HCT116 (cell line): Measurements from ENCODE around the gene TOR1AIP2. TPM values are rescaled to one million over a fixed set of nuclear protein-coding genes. Genes with fewer than 3 reads are reported as not detected.

Source experiments
- ATAC-seq: fragments of 200-7000 bp; cut with Tn5 transposase; 2 replicates; pipeline ENCODE4 v1.9.1; 2020; ENCODE audit warnings: mild to moderate bottlenecking, moderate library complexity
- BruUV-seq: library from RNA; stranded (reverse); fragments of 400-500 nt; replicated peaks from 2 replicates; lab custom pipeline; 2021; lab: Mats Ljungman, UMichigan
- CTCF ChIA-PET: fragments of 300-600 bp; sonication (Branson Sonifier 250); formaldehyde crosslinking; loops from one replicate; lab custom pipeline; 2021; ENCODE audit warnings: antibody characterized with exemption; lab: Charles Lee
- POLR2A ChIA-PET: fragments of 300-600, 350-600 bp; sonication (Branson Sonifier 250); formaldehyde crosslinking; loops from one replicate; lab custom pipeline; 2021; ENCODE audit warnings: antibody characterized with exemption; lab: Charles Lee
- RAD21 ChIA-PET, 2 experiments: fragments of 300-600 bp; sonication (Branson Sonifier 250); formaldehyde crosslinking; loops; one replicate each; lab custom pipeline; 2023; ENCODE audit warnings: low total read pairs in 2 of 2; ENCODE audit not compliant: uncharacterized antibody in 2 of 2, unreplicated experiment in 2 of 2, low non-redundant PET in 1 of 2; lab: Charles Lee
- DNase-seq: peaks from one replicate; pipeline ENCODE4 v3.0.0-alpha.2; 2010; ENCODE audit warnings: low read depth, low spot score
- H2AFZ ChIP-seq: fragments of 200-600 bp; shearing (Covaris generic), sonication (generic); 2 replicates; pipeline ENCODE4 v1.6.1; 2017; ENCODE audit warnings: low read depth, mixed run types, mixed read lengths, antibody characterized with exemption, low read length; ENCODE audit not compliant: poor library complexity, severe bottlenecking
- H3K27ac ChIP-seq: 2 replicates; pipeline ENCODE4 v1.5.1; 2012; ENCODE audit warnings: low read depth, low read length
- H3K27me3 ChIP-seq: fragments of 200-600 bp; sonication (generic); 2 replicates; pipeline ENCODE4 v1.6.1; 2016; ENCODE audit warnings: mixed run types, low read length, mixed read lengths; ENCODE audit not compliant: insufficient read depth
- H3K36me3 ChIP-seq, 2 experiments: fragments of 200-500 bp in 1 of 2; fragments of 200-600 bp in 1 of 2; sonication (Bioruptor generic) in 1 of 2; sonication (generic) in 1 of 2; 2 replicates each; pipeline versions ENCODE4 v1.5.1 to v1.6.1; 2014 to 2016; ENCODE audit warnings: low read length in 2 of 2, inconsistent platforms in 1 of 2, mixed read lengths in 1 of 2, mixed run types in 1 of 2; ENCODE audit not compliant: insufficient read depth in 2 of 2, control insufficient read depth in 1 of 2
- H3K4me1 ChIP-seq, 2 experiments: fragments of 200-600 bp in 1 of 2; sonication (generic) in 1 of 2; 2 replicates each; pipeline versions ENCODE4 v1.5.1 to v1.6.1; 2012 to 2017; ENCODE audit warnings: low read length in 2 of 2, inconsistent platforms in 1 of 2, mild to moderate bottlenecking in 1 of 2, mixed read lengths in 1 of 2, mixed run types in 1 of 2, moderate library complexity in 1 of 2; ENCODE audit not compliant: insufficient read depth in 2 of 2, control insufficient read depth in 1 of 2
- H3K4me2 ChIP-seq: fragments of 200-600 bp; sonication (generic); 2 replicates; pipeline ENCODE4 v1.6.1; 2017; ENCODE audit warnings: mixed run types, low read length, mixed read lengths
- H3K4me3 ChIP-seq, 2 experiments: fragments of 200-600 bp in 1 of 2; sonication (generic) in 1 of 2; replicated peaks in 1 of 2; 2 replicates each; pipeline ENCODE4 v1.5.1; 2011 to 2016; ENCODE audit warnings: low read length in 2 of 2, control low read depth in 1 of 2, low read depth in 1 of 2, mild to moderate bottlenecking in 1 of 2, mixed read lengths in 1 of 2, mixed run types in 1 of 2
- H3K79me2 ChIP-seq: fragments of 200-600 bp; sonication (generic); 2 replicates; pipeline ENCODE4 v1.6.1; 2017; ENCODE audit warnings: mild to moderate bottlenecking, mixed run types, low read length, moderate library complexity, mixed read lengths; ENCODE audit not compliant: insufficient read depth
- H3K9ac ChIP-seq: fragments of 200-600 bp; sonication (generic); 2 replicates; pipeline ENCODE4 v1.6.1; 2016; ENCODE audit warnings: low read length, mixed read lengths
- H3K9me2 ChIP-seq: fragments of 200-600 bp; sonication (generic), shearing (Covaris generic); 2 replicates; pipeline ENCODE4 v1.6.1; 2017; ENCODE audit warnings: mixed run types, mild to moderate bottlenecking, moderate library complexity; ENCODE audit not compliant: insufficient read depth
- H3K9me3 ChIP-seq, 2 experiments: fragments of 200-500 bp in 1 of 2; fragments of 200-600 bp in 1 of 2; sonication (Bioruptor generic) in 1 of 2; sonication (generic) in 1 of 2; 2 replicates each; pipeline ENCODE4 v1.6.1; 2014 to 2017; ENCODE audit warnings: low read length in 2 of 2, mixed read lengths in 2 of 2, inconsistent platforms in 1 of 2, low read depth in 1 of 2, mild to moderate bottlenecking in 1 of 2, mixed run types in 1 of 2, moderate library complexity in 1 of 2; ENCODE audit not compliant: control insufficient read depth in 1 of 2, insufficient read depth in 1 of 2
- H4K20me1 ChIP-seq: fragments of 200-600 bp; sonication (generic), shearing (Covaris generic); 2 replicates; pipeline ENCODE4 v1.6.1; 2017; ENCODE audit warnings: mixed run types, mild to moderate bottlenecking, moderate library complexity; ENCODE audit not compliant: insufficient read depth
- EGR1 ChIP-seq: IDR thresholded peaks from 2 replicates; pipeline ENCODE4 v1.6.1; 2012; ENCODE audit warnings: low read depth
- EZH2phosphoT487 ChIP-seq: fragments of 200-600 bp; IDR thresholded peaks from 2 replicates; pipeline ENCODE4 v1.6.1; 2018; ENCODE audit warnings: antibody characterized with exemption, borderline replicate concordance
- POLR2AphosphoS5 ChIP-seq: IDR thresholded peaks from 2 replicates; pipeline ENCODE4 v1.6.1; 2011; ENCODE audit warnings: mild to moderate bottlenecking, low read depth, low read length, moderate library complexity
- ZBTB33 ChIP-seq: IDR thresholded peaks from 2 replicates; pipeline ENCODE4 v1.6.1; 2011; ENCODE audit warnings: mild to moderate bottlenecking, low read length, moderate library complexity; ENCODE audit not compliant: insufficient replicate concordance; ENCODE audit errors: extremely low read depth
- ZFX ChIP-seq: fragments of 450-650 bp; IDR thresholded peaks from 2 replicates; pipeline ENCODE4 v1.6.1; 2017
- intact Hi-C: fragments of 100-400 bp; cut with micrococcal nuclease; formaldehyde crosslinking; loops from 2 replicates; pipeline ENCODE4 v1.10.0; 2022
- total RNA-seq: library from RNA; stranded (reverse); gene quantifications from one replicate; pipeline ENCODE4 v1.2.1, GENCODE V29; 2021; ENCODE audit not compliant: unreplicated experiment

TOR1AIP2 gene
- total RNA-seq, 1 experiment from 2014 or later: 106 TPM

DNA sequence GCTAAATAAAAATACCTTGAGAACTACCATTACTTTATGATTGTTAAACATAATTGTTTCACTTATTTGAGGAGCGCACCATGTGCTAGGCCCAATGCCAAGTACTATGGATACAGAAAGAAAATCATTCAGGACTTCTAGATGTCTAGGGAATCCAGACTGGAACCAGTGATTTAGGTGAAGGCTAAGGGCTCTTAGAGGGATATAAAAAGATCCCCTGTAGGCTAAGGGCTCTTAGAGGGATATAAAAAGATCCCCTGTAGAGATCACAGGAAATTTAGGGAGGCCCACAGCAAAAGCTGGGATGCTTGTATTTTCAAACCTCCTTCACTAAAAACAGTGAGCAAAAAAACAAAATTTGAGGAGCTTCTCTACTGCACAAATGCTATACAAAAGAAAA lies 6.7 kb downstream of the TOR1AIP2 start:
- Histone ChIP-seq H3K27me3 (no peaks in the 10 kb centered on the region), H3K36me3 (peaks cover 29 to 45% of the 10 kb centered on the region in 2 experiments), H2AFZ (no peak overlapping the region), H3K4me2 (no peak overlapping the region), H3K9ac (no peak overlapping the region), H3K9me3 (no peaks in the 10 kb centered on the region), H3K4me3 (no peak overlapping the region), H3K27ac (no peak overlapping the region), H4K20me1 (peaks cover 38% of the 10 kb centered on the region; the same call in 1 of the 2 replicates), H3K79me2 (peaks cover 100% of the 10 kb centered on the region)
- TF ChIP-seq EZH2phosphoT487: no peak
- TF ChIP-seq ZBTB33: no peak
- TF ChIP-seq EGR1: no peak
- TF ChIP-seq ZFX: no peak
- TF ChIP-seq POLR2AphosphoS5: no peak
- TF ChIP-seq, all 23 proteins: peak for 0
- RAD21 ChIA-PET: no interaction called here
- Histone ChIP-seq H3K4me1 (peaks cover 3 to 6% of the 10 kb centered on the region in 2 experiments), H3K9me2 (no peaks in the 10 kb centered on the region)
- intact Hi-C loops: no loop called here
- CTCF ChIA-PET: no interaction called here
- no TSS peak for BruUV-seq
- POLR2A ChIA-PET: no interaction called here
- ATAC-seq (no peak), DNase-seq (no peak)
